Astrocyte (in vitro differentiated cells and primary cell): ENCODE results near the gene TADA2A. TPM values are rescaled to one million over a fixed set of nuclear protein-coding genes. Genes with fewer than 3 reads are reported as not detected.
A peak's percentile ranks its signal among the peaks of the same experiment; 100 is the strongest.

Experiments used
- DNase-seq: peaks from one replicate; pipeline ENCODE4 v3.0.0-alpha.2; 2010; ENCODE audit warnings: low read depth
- FAIRE-seq: peaks from 2 replicates; lab custom pipeline; 2011; peaks lifted over from hg19 to GRCh38; lab: Jason Lieb, UNC
- H2AFZ ChIP-seq: 2 replicates; pipeline ENCODE4 v1.6.0; 2012; ENCODE audit warnings: low read depth, low read length, inconsistent platforms
- H3K27ac ChIP-seq: 2 replicates; pipeline ENCODE4 v1.5.1; 2011; ENCODE audit warnings: low read depth, low read length, inconsistent platforms
- H3K27me3 ChIP-seq: 2 replicates; pipeline ENCODE4 v1.6.0; 2011; ENCODE audit warnings: low read length, inconsistent platforms; ENCODE audit not compliant: insufficient read depth
- H3K36me3 ChIP-seq: 2 replicates; pipeline ENCODE4 v1.5.1; 2011; ENCODE audit warnings: low read length, inconsistent platforms; ENCODE audit not compliant: insufficient read depth
- H3K4me1 ChIP-seq: 2 replicates; pipeline ENCODE4 v1.5.1; 2011; ENCODE audit warnings: low read length, inconsistent platforms; ENCODE audit not compliant: insufficient read depth
- H3K4me2 ChIP-seq: 2 replicates; pipeline ENCODE4 v1.6.0; 2012; ENCODE audit warnings: low read length, inconsistent platforms
- H3K4me3 ChIP-seq: 2 replicates; pipeline ENCODE4 v1.5.1; 2011; ENCODE audit warnings: low read depth, mild to moderate bottlenecking, low read length, inconsistent platforms; ENCODE audit not compliant: insufficient read depth
- H3K79me2 ChIP-seq: 2 replicates; pipeline ENCODE4 v1.6.0; 2012; ENCODE audit warnings: mild to moderate bottlenecking, low read length, inconsistent platforms; ENCODE audit not compliant: insufficient read depth
- H3K9ac ChIP-seq: 2 replicates; pipeline ENCODE4 v1.6.0; 2012; ENCODE audit warnings: mild to moderate bottlenecking, low read length, inconsistent platforms
- H3K9me3 ChIP-seq: 2 replicates; pipeline ENCODE4 v1.5.1; 2012; ENCODE audit warnings: low read depth, mild to moderate bottlenecking, low read length, inconsistent platforms; ENCODE audit not compliant: insufficient read depth
- H4K20me1 ChIP-seq: 2 replicates; pipeline ENCODE4 v1.6.0; 2012; ENCODE audit warnings: low read length, inconsistent platforms; ENCODE audit not compliant: insufficient read depth
- H3K27ac Mint-ChIP-seq: one replicate; pipeline ENCODE4 v1.8.0; 2021; ENCODE audit warnings: mild to moderate bottlenecking, mixed read lengths; ENCODE audit not compliant: unreplicated experiment
- H3K27me3 Mint-ChIP-seq: one replicate; pipeline ENCODE4 v1.8.0; 2021; ENCODE audit warnings: low read depth, mixed read lengths; ENCODE audit not compliant: unreplicated experiment
- H3K36me3 Mint-ChIP-seq: one replicate; pipeline ENCODE4 v1.8.0; 2021; ENCODE audit warnings: low read depth, mixed read lengths; ENCODE audit not compliant: unreplicated experiment
- H3K4me1 Mint-ChIP-seq: one replicate; pipeline ENCODE4 v1.8.0; 2021; ENCODE audit warnings: low read depth, mixed read lengths; ENCODE audit not compliant: unreplicated experiment
- H3K4me3 Mint-ChIP-seq: one replicate; pipeline ENCODE4 v1.8.0; 2021; ENCODE audit warnings: mild to moderate bottlenecking, moderate library complexity, mixed read lengths; ENCODE audit not compliant: unreplicated experiment
- H3K9me3 Mint-ChIP-seq: one replicate; pipeline ENCODE4 v1.8.0; 2021; ENCODE audit warnings: mild to moderate bottlenecking, mixed read lengths; ENCODE audit not compliant: unreplicated experiment
- CTCF ChIP-seq: IDR thresholded peaks from 2 replicates; pipeline ENCODE4 v1.5.1; 2011; ENCODE audit warnings: low read depth, mild to moderate bottlenecking, inconsistent platforms, low read length, moderate library complexity; ENCODE audit not compliant: insufficient read depth
- EZH2 ChIP-seq: IDR thresholded peaks from 2 replicates; pipeline ENCODE4 v1.6.1; 2012; ENCODE audit warnings: mild to moderate bottlenecking, low read length, inconsistent platforms; ENCODE audit not compliant: insufficient read depth
- total RNA-seq: library from RNA; stranded (reverse); gene quantifications from 2 replicates; pipeline ENCODE4 v1.2.1, GENCODE V29; 2021

The TADA2A gene
- total RNA-seq, 1 donor from 2014 or later = 14.0 TPM

GRCh38 chr17:37430051-37430627, 23.5 kb downstream of the TADA2A start:
- peak overlapping the region; percentile 96 for H3K27ac Mint-ChIP-seq
- H3K4me1 ChIP-seq = no peaks in the 10 kb centered on the region
- no peaks in the 10 kb centered on the region for H3K27me3 ChIP-seq
- FAIRE-seq (no peak), DNase-seq (peak; percentile 62)
- H3K79me2 ChIP-seq = no peaks in the 10 kb centered on the region
- H2AFZ ChIP-seq = no peak overlapping the region
- peaks cover 8% of the 10 kb centered on the region for H3K36me3 Mint-ChIP-seq
- H3K9me3 ChIP-seq = no peaks in the 10 kb centered on the region
- H3K9ac ChIP-seq = no peak overlapping the region
- H3K4me1 Mint-ChIP-seq = peaks cover 14% of the 10 kb centered on the region
- no peaks in the 10 kb centered on the region for H3K9me3 Mint-ChIP-seq
- peaks cover 3% of the 10 kb centered on the region for H4K20me1 ChIP-seq
- TF ChIP-seq EZH2 (no peak), CTCF (no peak)
- peak overlapping the region; percentile 67 for H3K4me3 Mint-ChIP-seq
- peaks cover 32% of the 10 kb centered on the region for H3K36me3 ChIP-seq
- H3K27ac ChIP-seq = peak overlapping the region; percentile 9
- no peak overlapping the region for H3K4me2 ChIP-seq
- H3K4me3 ChIP-seq = no peak overlapping the region
- H3K27me3 Mint-ChIP-seq = no peaks in the 10 kb centered on the region

GRCh38 chr17:37432671-37433070, 26.0 kb downstream of the TADA2A start:
- Mint-ChIP-seq H3K9me3 (no peaks in the 10 kb centered on the region), H3K27me3 (no peaks in the 10 kb centered on the region), H3K4me1 (peaks cover 14% of the 10 kb centered on the region), H3K36me3 (peaks cover 3% of the 10 kb centered on the region), H3K27ac (no peak overlapping the region), H3K4me3 (no peak overlapping the region)
- Histone ChIP-seq H3K4me1 (no peaks in the 10 kb centered on the region), H3K36me3 (peaks cover 13% of the 10 kb centered on the region), H4K20me1 (peaks cover 3% of the 10 kb centered on the region), H3K9me3 (no peaks in the 10 kb centered on the region), H3K4me2 (no peak overlapping the region), H3K79me2 (no peaks in the 10 kb centered on the region), H3K4me3 (no peak overlapping the region), H3K27ac (no peak overlapping the region), H3K9ac (no peak overlapping the region), H2AFZ (no peak overlapping the region), H3K27me3 (no peaks in the 10 kb centered on the region)
- FAIRE-seq = no peak
- DNase-seq = no peak
- TF ChIP-seq EZH2 (no peak), CTCF (no peak)

GRCh38 chr17:37438141-37438540, 31.5 kb downstream of the TADA2A start:
- no peaks in the 10 kb centered on the region for H3K9me3 Mint-ChIP-seq

More at GRCh38 chr17:37438141-37438540, 31.5 kb downstream of the TADA2A start:
- H3K4me2 ChIP-seq = no peak overlapping the region
- TF ChIP-seq EZH2 = no peak
- no peak for TF ChIP-seq CTCF
- DNase-seq (no peak), FAIRE-seq (no peak)
- no peaks in the 10 kb centered on the region for H3K27me3 ChIP-seq
- H3K4me3 Mint-ChIP-seq = no peak overlapping the region
- H3K4me1 Mint-ChIP-seq = no peaks in the 10 kb centered on the region
- H3K4me3 ChIP-seq = no peak overlapping the region
- H3K9ac ChIP-seq = no peak overlapping the region
- no peak overlapping the region for H3K27ac Mint-ChIP-seq
- H3K36me3 ChIP-seq = peaks cover 35% of the 10 kb centered on the region
- no peaks in the 10 kb centered on the region for H3K79me2 ChIP-seq
- no peaks in the 10 kb centered on the region for H3K4me1 ChIP-seq
- no peak overlapping the region for H2AFZ ChIP-seq
- H3K27ac ChIP-seq = no peak overlapping the region
- H4K20me1 ChIP-seq = peaks cover 2% of the 10 kb centered on the region
- H3K9me3 ChIP-seq = no peaks in the 10 kb centered on the region
- H3K36me3 Mint-ChIP-seq = peaks cover 4% of the 10 kb centered on the region
- no peaks in the 10 kb centered on the region for H3K27me3 Mint-ChIP-seq
